Left cardiac atrium (tissue), 4 donors: ENCODE results near the gene STK10. TPM values are rescaled to one million over a fixed set of nuclear protein-coding genes. Genes with fewer than 3 reads are reported as not detected.
"Not testable (repeated sequence)": the region's sequence is repeated elsewhere in the genome, so short reads cannot be mapped to it uniquely, and the experiment has no call there.

Source experiments
- ATAC-seq, 2 donors: fragments of 200-7000 bp; cut with Tn5 transposase; one replicate each; pipeline ENCODE4 v1.9.1; 2020; ENCODE audit warnings: mild to moderate bottlenecking in 2 of 2, moderate library complexity in 2 of 2
- DNase-seq: peaks from one replicate; pipeline ENCODE4 v3.0.0-alpha.2; 2020
- intact Hi-C, 2 donors: fragments of 100-400 bp; cut with DNase I; formaldehyde crosslinking; loops; one replicate each; pipeline versions ENCODE4 v1.14.1 to v1.15.1; 2022 to 2023
- total RNA-seq, 2 donors: library from RNA; stranded (reverse); fragmentation: NEBNext Ultra II Directional; extraction: Animal tissue kit (Norgen Biotek cat#: 25700); gene quantifications; one replicate each; pipeline ENCODE4 v1.2.1, GENCODE V29; 2021
- donor health status: DM: no; HTN: yes; CAD: no.
- donor health status: DM: no; HTN: yes; CAD: no; lungs with severe emphysema.
- donor health status: DM: yes; HTN: yes; CAD: no.
- donor health status: Dilated cardiomyopathy.

STK10 gene
- total RNA-seq, 2 donors from 2014 or later: 15.4 to 18.1 TPM

- ATAC-seq: peak; percentile 95 to 97
- intact Hi-C loops: loop anchor here in 1 of 2 donors (5.0 kb wide), 1 partner anchor 40 kb away; no protein-coding TSS in a partner anchor
- peak; percentile 82 for DNase-seq
Observed at GRCh38 chr5:172052450-172053236, 135.4 kb downstream of the STK10 start.

- intact Hi-C loops: loop anchor here in 1 of 2 donors (5.0 kb wide), 1 partner anchor 39 kb away; no protein-coding TSS in a partner anchor
- no peak for ATAC-seq
- DNase-seq: no peak
Observed at GRCh38 chr5:172051643-172052339, 136.2 kb downstream of the STK10 start.

- no peak for DNase-seq
- ATAC-seq: no peak
- intact Hi-C loops: loop anchor here in 1 of 2 donors (5.0 kb wide), 1 partner anchor 38 kb away; no protein-coding TSS in a partner anchor
Observed at GRCh38 chr5:172050080-172050479, 137.9 kb downstream of the STK10 start.

DNA sequence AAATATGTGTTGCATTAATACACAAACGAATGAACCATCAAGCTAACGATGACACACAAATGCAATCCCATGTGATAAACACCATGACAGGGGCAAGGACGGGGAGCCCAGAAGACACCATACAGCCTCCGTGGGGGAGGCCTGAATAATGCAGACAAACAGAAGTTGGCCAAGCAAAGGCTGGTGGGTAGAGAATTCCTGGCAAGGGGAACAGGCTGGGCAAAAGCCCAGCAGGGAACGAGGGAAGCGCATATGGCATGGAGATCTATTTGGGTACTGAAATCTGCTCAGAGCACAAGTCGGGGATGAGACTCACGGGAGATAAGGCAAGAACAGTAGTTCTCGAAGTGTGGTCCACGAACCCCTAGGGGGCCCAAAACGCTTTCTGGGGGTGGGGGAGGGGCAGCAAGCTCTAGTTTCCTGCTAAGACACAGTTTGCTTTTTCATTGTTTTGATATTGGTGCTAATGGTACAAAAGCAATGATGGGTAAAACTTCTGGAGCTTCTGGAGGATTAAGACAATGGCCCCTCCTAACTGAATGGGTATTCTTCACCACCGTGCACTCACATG lies 138.7 kb downstream of the STK10 start:
- intact Hi-C loops: loop anchor here in 1 of 2 donors (10.0 kb wide), 1 partner anchor 635 kb away; the partner anchor contains the start of gene FGF18
- no peak for DNase-seq
- no peak for ATAC-seq

- DNase-seq (no peak), ATAC-seq (no peak)
- intact Hi-C loops: loop anchor here in 1 of 2 donors (10.0 kb wide), 1 partner anchor 634 kb away; the partner anchor contains the start of gene FGF18
Observed at GRCh38 chr5:172048539-172049101, 139.4 kb downstream of the STK10 start.

GRCh38 chr5:172048170-172048422 lies 139.9 kb downstream of the STK10 start:
- ATAC-seq (no peak), DNase-seq (no peak)
- intact Hi-C loops: loop anchor here in 1 of 2 donors (10.0 kb wide), 1 partner anchor 633 kb away; the partner anchor contains the start of gene FGF18

DNA sequence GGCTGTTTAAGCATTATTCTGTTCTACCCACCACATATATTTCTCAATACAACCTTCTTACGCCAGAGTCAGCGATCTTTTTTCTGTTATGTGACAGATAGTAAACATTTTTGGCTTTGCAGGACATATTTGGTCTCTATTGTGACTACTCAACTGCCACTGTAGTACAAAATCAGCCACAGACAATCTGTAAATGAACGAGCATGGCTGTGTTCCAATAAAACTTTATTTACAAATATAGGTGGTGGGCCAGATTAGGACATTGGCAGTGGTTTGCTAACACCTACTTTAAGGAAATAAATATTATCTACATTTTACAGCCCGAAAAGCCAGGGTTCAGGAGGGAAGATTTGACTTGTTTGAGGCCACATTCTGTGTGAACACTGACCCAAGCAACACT lies 141.4 kb downstream of the STK10 start:
- ATAC-seq: no peak
- no peak for DNase-seq
- intact Hi-C loops: loop anchor here in 1 of 2 donors (10.0 kb wide), 1 partner anchor 632 kb away; the partner anchor contains the start of gene FGF18

- no peak for ATAC-seq
- no peak for DNase-seq
- intact Hi-C loops: loop anchor here in 1 of 2 donors (10.0 kb wide), 1 partner anchor 630 kb away; the partner anchor contains the start of gene FGF18
Observed at GRCh38 chr5:172045315-172045632, 142.8 kb downstream of the STK10 start.

GRCh38 chr5:172044631-172045314 lies 143.3 kb downstream of the STK10 start:
- DNase-seq: no peak

GRCh38 chr5:172043865-172044264 lies 144.2 kb downstream of the STK10 start:
- DNase-seq (no peak), ATAC-seq (no peak)
- intact Hi-C loops: loop anchor here (5.0 to 10.0 kb wide), 2 partner anchors 132 to 629 kb away; partner anchors contain the start of gene FGF18 (in 1 of the 2)

More at GRCh38 chr5:172044631-172045314, 143.3 kb downstream of the STK10 start:
- intact Hi-C loops: loop anchor here (5.0 to 10.0 kb wide), 2 partner anchors 132 to 630 kb away; partner anchors contain the start of gene FGF18 (in 1 of the 2)
- no peak for ATAC-seq

DNA sequence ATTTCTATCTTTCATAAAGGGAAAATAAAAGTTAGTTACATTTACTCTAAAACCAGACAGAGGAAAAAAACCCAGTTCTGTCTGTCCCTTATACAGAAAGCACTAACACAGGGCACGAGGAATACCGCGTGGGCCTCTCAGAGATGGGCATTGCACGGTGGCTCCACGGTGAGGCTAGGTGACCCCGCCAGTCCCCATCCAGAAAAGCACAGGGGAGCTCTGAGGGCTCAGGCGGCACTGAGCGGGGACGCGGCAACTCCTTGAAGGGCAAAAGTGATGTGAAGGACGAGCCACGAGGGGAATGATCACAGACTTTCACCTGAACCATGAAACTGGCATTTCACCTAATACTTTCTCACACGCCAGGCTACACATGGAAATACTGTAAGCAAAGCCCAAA lies 145.8 kb downstream of the STK10 start:
- no peak for DNase-seq
- no peak for ATAC-seq
- intact Hi-C loops: loop anchor here (5.0 to 10.0 kb wide), 2 partner anchors 130 to 627 kb away; partner anchors contain the start of gene FGF18 (in 1 of the 2)

DNA sequence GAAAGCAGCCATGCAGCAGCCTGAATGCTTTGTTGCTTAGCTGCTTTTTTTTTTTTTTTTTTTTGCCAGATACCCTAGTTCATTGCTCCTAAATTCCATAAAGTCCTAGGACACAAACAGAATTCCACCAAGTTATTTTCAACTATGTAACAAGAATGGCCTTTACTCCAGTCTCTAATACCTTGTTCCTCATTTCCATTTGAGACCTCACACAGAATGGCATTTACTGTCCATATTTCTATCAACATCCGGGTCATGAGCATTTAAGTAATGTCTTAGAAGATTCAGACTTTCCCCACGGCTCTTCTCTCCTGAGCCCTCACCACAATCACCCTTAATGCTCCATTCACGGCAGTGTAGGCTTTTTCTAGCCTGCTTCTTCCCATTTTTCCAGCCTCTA lies 149.9 kb downstream of the STK10 start:
- ATAC-seq (no peak), DNase-seq (no peak)
- intact Hi-C loops: no loop called here

GRCh38 chr5:172035049-172035448 lies 153.0 kb downstream of the STK10 start:
- DNase-seq: no peak
- ATAC-seq: no peak
- intact Hi-C loops: no loop called here

DNA sequence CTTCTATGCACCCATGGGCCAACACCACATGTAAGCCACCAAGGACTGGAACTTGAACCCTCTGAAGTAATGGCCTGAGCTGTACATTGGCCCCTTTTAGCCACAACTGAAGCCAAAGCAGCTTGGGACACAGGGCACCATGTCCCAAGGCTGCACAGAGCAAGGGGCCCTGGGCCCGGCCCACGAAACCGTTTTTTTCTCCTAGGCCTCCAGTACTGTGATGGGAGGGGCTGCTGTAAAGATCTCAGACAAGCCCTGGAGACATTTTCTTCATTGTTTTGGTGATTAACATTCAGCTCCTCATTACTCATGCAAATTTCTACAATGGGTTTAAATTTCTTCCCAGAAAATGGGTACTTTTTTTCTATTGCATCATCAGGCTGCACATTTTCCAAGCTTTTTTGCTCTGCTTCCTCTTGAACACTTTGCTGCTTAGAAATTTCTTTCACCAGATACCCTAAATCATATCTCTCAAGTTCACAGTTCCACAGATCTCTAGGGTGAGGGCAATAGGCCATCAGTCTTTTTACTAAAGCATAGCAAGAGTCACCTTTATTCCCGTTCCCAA lies 156.0 kb downstream of the STK10 start:
- DNase-seq (no peak), ATAC-seq (no peak)
- intact Hi-C loops: no loop called here

- intact Hi-C loops: no loop called here
- DNase-seq (no peak), ATAC-seq (no peak)
Observed at GRCh38 chr5:172029876-172030275, 158.1 kb downstream of the STK10 start.

GRCh38 chr5:172028167-172028566 lies 159.9 kb downstream of the STK10 start:
- intact Hi-C loops: no loop called here
- no peak for DNase-seq
- no peak for ATAC-seq

DNA sequence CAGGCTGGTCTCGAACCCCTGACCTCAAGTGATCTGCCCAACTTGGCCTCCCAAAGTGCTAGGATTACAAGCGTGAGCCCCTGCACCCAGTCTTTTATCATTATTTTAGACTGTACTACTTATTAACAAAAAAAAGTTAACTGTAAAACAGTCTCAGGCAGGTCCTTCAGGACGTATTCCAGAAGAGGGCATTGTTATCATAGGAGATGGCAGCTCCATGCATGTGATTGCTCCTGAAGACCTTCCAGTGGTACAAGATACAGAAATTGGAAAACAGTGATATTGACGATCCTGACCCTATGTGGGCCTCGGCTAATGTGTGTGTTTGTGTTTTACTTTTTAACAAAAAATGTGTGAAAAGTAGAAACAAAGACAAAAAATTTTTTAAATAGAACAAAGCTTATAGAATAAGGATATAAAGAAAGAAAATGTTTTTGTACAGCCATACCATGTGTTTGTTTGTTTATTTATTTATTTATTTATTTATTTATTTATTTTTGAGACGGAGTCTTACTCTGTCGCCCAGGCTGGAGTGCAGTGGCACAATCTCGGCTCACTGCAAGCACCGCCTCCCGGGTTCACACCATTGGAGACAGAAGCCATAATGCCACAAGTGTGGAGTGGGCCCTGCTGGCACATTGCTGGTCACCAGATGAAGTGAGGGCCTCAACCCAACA lies 167.8 kb downstream of the STK10 start:
- DNase-seq, ATAC-seq, intact Hi-C loops: not testable (repeated sequence)

GRCh38 chr5:172015346-172015745 lies 172.7 kb downstream of the STK10 start:
- DNase-seq (no peak), ATAC-seq (no peak)
- intact Hi-C loops: no loop called here
